ENCODE measurements around the gene EPHA5.

- TF ChIP-seq POLR2A (IDR thresholded peaks at IDR 0.05; ENCODE audit: low read depth) (no peak), CTCF (IDR thresholded peaks at IDR 0.05) (no peak), EP300 (IDR thresholded peaks at IDR 0.05) (no peak)
Measured at GRCh38 chr4:65422109-65422508, 248.2 kb downstream of the EPHA5 start.
